Measurements from ENCODE around the gene IL6ST.

GRCh38 chr5:55965525-55965924 lies 29.2 kb downstream of the IL6ST start:
- TF ChIP-seq CTCF (conservative IDR thresholded peaks at IDR 0.05) (no peak), EZH2 (IDR thresholded peaks at IDR 0.05; ENCODE audit: low read depth) (no peak)

Measured in PC-9 (cell line).